A549 treated with CpdA at 1 μM for 4 hours (cell line): ENCODE measurements around the gene NME2. TPM values are rescaled to one million over a fixed set of nuclear protein-coding genes. Genes with fewer than 3 reads are reported as not detected.

Experiments
- total RNA-seq: library from RNA; stranded (reverse); fragments of 200-300 nt; extraction: Qiagen RNA extraction; gene quantifications from 5 replicates; pipeline ENCODE4 v1.2.3, GENCODE V29; 2022; ENCODE audit warnings: low read depth

Gene NME2
- 1,595 to 1,910 TPM (median 1,857 TPM) in 5 replicates for total RNA-seq

DNA sequence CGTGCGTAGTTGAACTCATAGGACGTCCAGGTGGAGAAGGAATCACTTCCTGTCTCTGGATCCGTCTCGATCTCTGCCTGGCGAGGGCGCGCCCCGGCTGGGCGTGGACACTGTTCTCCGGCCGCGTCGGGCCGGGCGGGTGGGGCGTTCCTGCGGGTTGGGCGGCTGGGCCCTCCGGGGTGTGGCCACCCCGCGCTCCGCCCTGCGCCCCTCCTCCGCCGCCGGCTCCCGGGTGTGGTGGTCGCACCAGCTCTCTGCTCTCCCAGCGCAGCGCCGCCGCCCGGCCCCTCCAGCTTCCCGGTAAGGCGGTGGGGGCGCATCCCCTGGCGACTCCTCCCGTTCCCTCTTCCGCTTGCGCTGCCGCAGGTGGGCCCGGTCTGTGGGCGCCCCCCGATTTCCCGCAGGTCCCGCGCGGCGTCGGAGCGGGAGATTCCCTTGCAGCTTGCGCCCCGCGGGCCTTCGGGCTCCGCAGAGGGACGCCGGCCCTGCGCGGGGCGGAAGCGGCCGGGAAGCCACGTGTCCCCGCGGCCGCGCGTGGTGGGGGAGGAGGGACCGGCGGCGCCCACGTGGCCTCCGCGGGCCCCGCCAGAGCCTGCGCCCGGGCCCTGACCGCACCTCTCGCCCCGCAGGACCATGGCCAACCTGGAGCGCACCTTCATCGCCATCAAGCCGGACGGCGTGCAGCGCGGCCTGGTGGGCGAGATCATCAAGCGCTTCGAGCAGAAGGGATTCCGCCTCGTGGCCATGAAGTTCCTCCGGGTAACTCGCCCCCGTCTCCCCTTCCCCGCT, at the start of gene NME2:
NME2 (plus strand) TSS at position 214 of the 789 bp plus-strand sequence; CDS start at position 634, 420 bp downstream.

DNA sequence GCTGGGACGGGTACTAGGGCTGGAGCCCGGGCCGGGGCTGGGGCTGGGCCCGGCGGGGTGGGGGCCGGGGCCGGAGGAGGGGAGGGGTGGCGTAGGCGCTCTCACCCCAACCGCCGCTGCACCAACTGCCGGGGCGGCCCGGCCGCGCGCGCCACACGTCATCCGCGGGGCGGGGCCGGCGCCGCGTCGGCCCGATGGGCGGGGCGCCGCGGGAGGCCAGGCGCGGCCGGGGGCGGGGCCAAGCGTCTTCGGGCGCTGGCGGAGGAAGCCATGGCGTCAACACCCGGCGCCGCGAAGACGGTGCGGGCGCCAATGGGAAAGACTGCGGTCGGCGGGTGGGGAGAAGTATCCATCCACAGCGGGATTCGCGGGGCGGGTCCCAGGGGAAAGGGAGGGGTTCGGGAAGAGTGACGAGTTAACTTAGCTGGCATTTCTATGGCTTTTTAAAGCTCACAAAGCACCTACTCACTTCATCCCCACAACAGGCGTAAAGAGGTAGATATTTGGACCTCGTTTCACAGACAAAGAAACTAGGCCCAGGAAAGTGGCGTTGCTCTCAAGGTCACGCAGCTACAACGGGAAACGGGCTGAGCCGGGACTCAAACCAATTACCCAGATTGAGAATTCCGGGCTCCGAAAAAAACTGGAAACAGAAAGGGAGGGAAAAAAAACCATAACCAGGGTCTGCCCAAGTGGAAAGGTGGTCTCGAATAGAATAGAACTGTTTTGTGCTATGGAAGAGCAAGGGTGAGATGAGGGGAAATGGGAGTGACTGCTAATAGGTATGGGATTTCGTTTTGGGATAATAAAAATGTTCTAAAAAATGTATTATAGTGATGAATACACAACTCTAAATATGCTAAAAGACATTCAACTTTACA, 45.2 kb upstream of the NME2 start, which contains the start of gene SPAG9:
SPAG9 (minus strand) TSS at position 130 of the 881 bp plus-strand sequence. CDS start 212 bp downstream, outside the sequence.

DNA sequence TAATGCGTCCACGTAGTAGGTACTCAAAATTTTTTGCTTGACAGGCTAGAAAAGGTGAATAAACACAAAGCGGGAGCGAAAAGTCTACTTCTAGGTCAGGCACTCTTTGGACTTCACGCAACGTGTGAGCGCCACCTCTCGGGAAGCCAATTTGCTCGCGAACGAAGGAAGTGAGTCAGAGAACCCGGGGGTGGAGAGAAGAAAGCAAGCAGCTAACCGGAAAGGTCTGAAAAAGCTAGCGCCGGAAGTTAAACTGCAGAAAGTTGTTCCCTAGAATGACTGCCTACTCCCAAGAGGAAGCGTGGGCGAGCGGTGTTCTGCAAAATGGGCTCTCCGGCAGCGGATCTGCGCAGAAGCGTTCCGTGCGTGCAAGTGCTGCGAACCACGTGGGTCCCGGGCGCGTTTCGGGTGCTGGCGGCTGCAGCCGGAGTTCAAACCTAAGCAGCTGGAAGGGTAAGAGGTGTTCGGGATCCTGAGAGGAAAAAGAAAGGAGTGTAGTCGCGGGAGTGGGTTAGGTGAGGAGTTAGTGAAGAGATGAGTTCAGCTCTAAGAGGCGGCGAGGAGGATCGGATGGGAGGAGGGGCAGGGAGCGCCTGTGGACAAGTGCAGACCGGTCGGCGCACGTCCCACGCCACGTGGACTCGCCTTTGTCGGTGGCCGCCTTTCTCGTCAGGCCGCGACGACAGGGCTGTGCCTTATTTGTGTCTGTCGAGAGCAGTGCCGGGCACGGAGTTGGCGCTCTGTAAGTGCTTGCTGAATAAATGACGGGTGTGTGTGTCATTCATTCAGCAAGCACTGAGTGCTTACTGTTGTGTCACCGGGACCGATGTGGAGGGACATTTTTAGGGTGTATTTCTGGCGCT, 12.8 kb upstream of the NME2 start, which contains the start of gene NME1:
NME1 (plus strand) TSS at position 350 of the 863 bp plus-strand sequence. CDS start 2,096 bp downstream, outside the sequence.

Other genes with a start within 250 kb of the NME2 start
- 77.1 to 98.2 TPM (median 82.8 TPM) in 5 replicates for gene SPAG9, start 45.5 kb upstream of the NME2 start, total RNA-seq
- 585 to 774 TPM (median 742 TPM) in 5 replicates for gene NME1, start 12.9 kb upstream of the NME2 start, total RNA-seq
- 5.4 to 7.0 TPM (median 6.3 TPM) in 5 replicates for gene MBTD1, start 93.6 kb downstream of the NME2 start, total RNA-seq
- 78.2 to 82.0 TPM (median 79.0 TPM) in 5 replicates for gene UTP18, start 94.1 kb downstream of the NME2 start, total RNA-seq